Fibroblast of lung (primary cell): ENCODE data around the gene TMEM52. TPM values are rescaled to one million over a fixed set of nuclear protein-coding genes. Genes with fewer than 3 reads are reported as not detected.

Source experiments
- DNase-seq, 2 donors: peaks; one replicate each; pipeline versions ENCODE4 v3.0.0 to v3.0.0-alpha.2; 2010; ENCODE audit warnings: low read depth in 2 of 2
- H2AFZ ChIP-seq: 2 replicates; pipeline ENCODE4 v1.5.1; 2012; ENCODE audit warnings: low read length, control low read depth, inconsistent platforms
- H3K27ac ChIP-seq: 2 replicates; pipeline ENCODE4 v1.5.1; 2011; ENCODE audit warnings: low read length, control low read depth; ENCODE audit not compliant: insufficient read depth
- H3K27me3 ChIP-seq: 2 replicates; pipeline ENCODE4 v1.5.1; 2011; ENCODE audit warnings: mild to moderate bottlenecking, low read length; ENCODE audit not compliant: control insufficient read depth, insufficient read depth
- H3K36me3 ChIP-seq: 2 replicates; pipeline ENCODE4 v1.5.1; 2011; ENCODE audit warnings: low read length; ENCODE audit not compliant: control insufficient read depth, insufficient read depth
- H3K4me1 ChIP-seq: 2 replicates; pipeline ENCODE4 v1.5.1; 2011; ENCODE audit warnings: low read length; ENCODE audit not compliant: control insufficient read depth, insufficient read depth; ENCODE audit errors: extremely low read depth
- H3K4me2 ChIP-seq: 2 replicates; pipeline ENCODE4 v1.5.1; 2011; ENCODE audit warnings: low read length, control low read depth; ENCODE audit not compliant: insufficient read depth; ENCODE audit errors: extremely low read depth
- H3K4me3 ChIP-seq, 4 experiments: fragments of 200-600 bp in 1 of 4; sonication (generic) in 1 of 4; replicated peaks in 1 of 4; 2 replicates each; pipeline ENCODE4 v1.5.1; 2011 to 2016; ENCODE audit warnings: low read length in 4 of 4, low read depth in 3 of 4, mild to moderate bottlenecking in 3 of 4, control low read depth in 2 of 4, inconsistent platforms in 1 of 4, mixed read lengths in 1 of 4; ENCODE audit not compliant: insufficient read depth in 1 of 4; ENCODE audit errors: control extremely low read depth in 1 of 4
- H3K79me2 ChIP-seq: 2 replicates; pipeline ENCODE4 v1.5.1; 2012; ENCODE audit warnings: mild to moderate bottlenecking, low read length, inconsistent platforms; ENCODE audit not compliant: control insufficient read depth, insufficient read depth
- H3K9ac ChIP-seq: 2 replicates; pipeline ENCODE4 v1.5.1; 2011; ENCODE audit warnings: mild to moderate bottlenecking, low read length, control low read depth; ENCODE audit not compliant: insufficient read depth
- H3K9me3 ChIP-seq: 2 replicates; pipeline ENCODE4 v1.5.1; 2012; ENCODE audit warnings: low read depth, low read length; ENCODE audit not compliant: control insufficient read depth, insufficient read depth
- H4K20me1 ChIP-seq: 2 replicates; pipeline ENCODE4 v1.5.1; 2011; ENCODE audit warnings: low read length; ENCODE audit not compliant: control insufficient read depth, insufficient read depth; ENCODE audit errors: extremely low read depth
- CTCF ChIP-seq, 2 donors: IDR thresholded peaks in 1 of 2; conservative IDR thresholded peaks in 1 of 2; 1 replicate in 1 of 2; 2 replicates in 1 of 2; pipeline ENCODE4 v1.5.1; 2011 to 2012; ENCODE audit warnings: low read length in 2 of 2, control low read depth in 1 of 2, inconsistent platforms in 1 of 2, low read depth in 1 of 2, mild to moderate bottlenecking in 1 of 2
- EZH2 ChIP-seq: IDR thresholded peaks from 2 replicates; pipeline ENCODE4 v1.5.1; 2012; ENCODE audit warnings: low read length, control low read depth, mild to moderate bottlenecking; ENCODE audit errors: missing control alignments
- polyA plus RNA-seq, 2 donors: library from polyadenylated mRNA; depleted of rRNA in 1 of 2; stranded (reverse) in 1 of 2; unstranded in 1 of 2; fragments of >200 nt; gene quantifications; 2 replicates each; pipeline ENCODE4 v1.2.1, GENCODE V29; 2011 to 2012; ENCODE audit warnings: missing spikeins in 1 of 2
- total RNA-seq: library from RNA; depleted of rRNA; stranded (reverse); fragments of >200 nt; gene quantifications from 2 replicates; pipeline ENCODE4 v1.2.1, GENCODE V29; 2014

The TMEM52 gene
- total and polyA plus RNA-seq, 2 donors (not counting 1 experiment from before 2014, with no cell fraction given) = 0.17 to 0.42 TPM

GRCh38 chr1:1922956-1923833 is 4.1 kb upstream of the TMEM52 start:
- Histone ChIP-seq H3K4me3 (no peak overlapping the region), H3K9me3 (no peaks in the 10 kb centered on the region), H2AFZ (no peak overlapping the region), H3K4me2 (no peak overlapping the region), H3K27me3 (peaks cover under 1% of the 10 kb centered on the region), H3K36me3 (no peaks in the 10 kb centered on the region), H3K79me2 (no peaks in the 10 kb centered on the region), H3K27ac (no peak overlapping the region), H3K4me1 (peaks cover 6% of the 10 kb centered on the region), H3K9ac (no peak overlapping the region), H4K20me1 (no peaks in the 10 kb centered on the region)
- no peak for DNase-seq
- TF ChIP-seq EZH2 (no peak), CTCF (conservative IDR thresholded peaks at IDR 0.05 in 1 of 2, IDR thresholded peaks at IDR 0.05 in 1 of 2; ENCODE audit: low read depth in 1 of 2, low read length in 2 of 2) (no peak)

- H3K27ac ChIP-seq = no peak overlapping the region
- no peak overlapping the region for H3K4me3 ChIP-seq
- H3K4me2 ChIP-seq = no peak overlapping the region
- H3K27me3 ChIP-seq = peaks cover 4% of the 10 kb centered on the region
- H3K9me3 ChIP-seq = no peaks in the 10 kb centered on the region
- H3K36me3 ChIP-seq = no peaks in the 10 kb centered on the region
- H3K79me2 ChIP-seq = no peaks in the 10 kb centered on the region
- peaks cover 6% of the 10 kb centered on the region for H3K4me1 ChIP-seq
- H4K20me1 ChIP-seq = no peaks in the 10 kb centered on the region
- H2AFZ ChIP-seq = no peak overlapping the region
- no peak overlapping the region for H3K9ac ChIP-seq
- TF ChIP-seq EZH2 (no peak), CTCF (conservative IDR thresholded peaks at IDR 0.05 in 1 of 2, IDR thresholded peaks at IDR 0.05 in 1 of 2; ENCODE audit: low read depth in 1 of 2, low read length in 2 of 2) (no peak)
- DNase-seq = no peak
Measured at GRCh38 chr1:1922702-1922955, 3.5 kb upstream of the TMEM52 start.

- Histone ChIP-seq H3K27ac (no peak overlapping the region), H3K4me2 (no peak overlapping the region), H3K9ac (no peak overlapping the region), H3K27me3 (peaks cover 4% of the 10 kb centered on the region), H3K9me3 (no peaks in the 10 kb centered on the region), H4K20me1 (no peaks in the 10 kb centered on the region), H3K4me3 (no peak overlapping the region), H3K36me3 (no peaks in the 10 kb centered on the region), H3K79me2 (no peaks in the 10 kb centered on the region), H3K4me1 (peaks cover 6% of the 10 kb centered on the region), H2AFZ (no peak overlapping the region)
- TF ChIP-seq CTCF (conservative IDR thresholded peaks at IDR 0.05 in 1 of 2, IDR thresholded peaks at IDR 0.05 in 1 of 2; ENCODE audit: low read depth in 1 of 2, low read length in 2 of 2) (no peak), EZH2 (no peak)
- no peak for DNase-seq
Measured at GRCh38 chr1:1921901-1922701, 3.0 kb upstream of the TMEM52 start.
